Heart right ventricle (tissue), 16 donors: ENCODE results near the gene PPT2. TPM values are rescaled to one million over a fixed set of nuclear protein-coding genes. Genes with fewer than 3 reads are reported as not detected.

Experiments used
- ATAC-seq, 8 donors: fragments of 200-7000 bp; cut with Tn5 transposase; one replicate each; pipeline ENCODE4 v1.9.1; 2020; ENCODE audit warnings: mild to moderate bottlenecking in 8 of 8, moderate library complexity in 8 of 8, moderate number of reproducible peaks in 1 of 8
- DNase-seq, 2 donors: peaks; one replicate each; pipeline ENCODE4 v3.0.0-alpha.2; 2020
- H3K27ac ChIP-seq, 10 donors: fragments of 200-600 bp; sonication (generic) in 2 of 10; one replicate each; pipeline versions ENCODE4 v1.5.0 to v1.8.0; 2020 to 2022; ENCODE audit warnings: mild to moderate bottlenecking in 3 of 10
- H3K27me3 ChIP-seq, 7 donors: fragments of 200-600 bp; one replicate each; pipeline ENCODE4 v1.8.0; 2021 to 2022; ENCODE audit warnings: mild to moderate bottlenecking in 2 of 7
- H3K36me3 ChIP-seq, 9 donors: fragments of 200-600 bp; sonication (generic) in 1 of 9; one replicate each; pipeline versions ENCODE4 v1.5.0 to v1.8.0; 2020 to 2022; ENCODE audit warnings: mild to moderate bottlenecking in 2 of 9
- H3K4me1 ChIP-seq, 9 donors: fragments of 200-600 bp; sonication (generic) in 1 of 9; one replicate each; pipeline versions ENCODE4 v1.5.0 to v1.8.0; 2020 to 2022; ENCODE audit warnings: mild to moderate bottlenecking in 4 of 9
- H3K4me3 ChIP-seq, 10 donors: fragments of 200-600 bp; sonication (generic) in 2 of 10; one replicate each; pipeline versions ENCODE4 v1.5.0 to v1.8.0; 2020 to 2022; ENCODE audit warnings: mild to moderate bottlenecking in 7 of 10, moderate library complexity in 2 of 10
- H3K9me3 ChIP-seq, 11 donors: fragments of 200-600 bp in 10 of 11; sonication (generic) in 2 of 11; one replicate each; pipeline versions ENCODE4 v1.5.0 to v1.8.0; 2013 to 2022; ENCODE audit warnings: mild to moderate bottlenecking in 2 of 11, control low read depth in 1 of 11, moderate library complexity in 1 of 11
- CTCF ChIP-seq, 9 donors: fragments of 200-600 bp; sonication (generic) in 2 of 9; IDR thresholded peaks; one replicate each; pipeline versions ENCODE4 v1.5.0 to v1.8.0; 2021 to 2022; ENCODE audit warnings: antibody characterized with exemption in 9 of 9, mild to moderate bottlenecking in 5 of 9, moderate library complexity in 1 of 9
- WGBS, 2 donors: extraction: QIAGEN DNeasy Blood & Tissue Kit; methylation state at CpG; one replicate each; pipeline ENCODE4 v1.1.7; 2013; ENCODE audit warnings: inconsistent platforms in 1 of 2; 5-methylcytosine and 5-hydroxymethylcytosine counted together
- intact Hi-C, 10 donors: fragments of 100-400 bp; cut with DNase I; formaldehyde crosslinking; loops; one replicate each; pipeline versions ENCODE4 v1.11.1 to v1.14.2; 2022
- polyA plus RNA-seq, 2 donors: library from polyadenylated mRNA; stranded (reverse); fragments of 200-250 nt; gene quantifications; one replicate each; pipeline ENCODE4 v1.2.3, GENCODE V29; 2013
- total RNA-seq, 10 donors: library from RNA; stranded (reverse); fragmentation: NEBNext Ultra II Directional in 3 of 10; extraction: Animal tissue kit (Norgen Biotek cat#: 25700) in 3 of 10; gene quantifications; one replicate each; pipeline versions ENCODE4 v1.2.1 to v1.2.4, GENCODE V29; 2021 to 2023
- donor health status: Arrhythmogenic right ventricular cardiomyopathy.
- donor health status: ischemic (EF 13 %, LVEDD 7.1; RV severe dilation, severe dysfunction).
- donor health status: healthy with polysubstance abuse.
- donor health status: DM: no; HTN: yes; CAD: no.
- donor health status: DM: no; HTN: no; CAD: no.
- donor health status: ischemic (EF 25% LVEDD 6.9; RV normal size, moderate dysfunction).
- donor health status: ischemic (EF 25% LVEDD 5.7; RV mildly dilated, moderate dysfunction).
- donor health status: healthy.
- donor health status: DM: yes; HTN: yes; CAD: no.
- donor health status: Ischemic cardiomyopathy.
- donor health status: ischemic (EF 35%, LVEDD 5.7; RV mildly dilated, moderate dysfunction).
- donor health status: nonischemic (EF 11% LVEDD 7.7; RV severe dilation, severe dysfunction).
- donor health status: DM: yes; HTN: yes; CAD: no.
- donor health status: PGD.
- donor health status: ischemic (EF 29% LVEDD 5.4; RV normal size, mild dysfunction).
- donor health status: nonischemic (EF 23%, LVEDD 6.1; RV moderate dilation, normal function).

Gene PPT2
- total and polyA plus RNA-seq, 12 donors = 16.8 to 31.8 (median 22.2) TPM

DNA sequence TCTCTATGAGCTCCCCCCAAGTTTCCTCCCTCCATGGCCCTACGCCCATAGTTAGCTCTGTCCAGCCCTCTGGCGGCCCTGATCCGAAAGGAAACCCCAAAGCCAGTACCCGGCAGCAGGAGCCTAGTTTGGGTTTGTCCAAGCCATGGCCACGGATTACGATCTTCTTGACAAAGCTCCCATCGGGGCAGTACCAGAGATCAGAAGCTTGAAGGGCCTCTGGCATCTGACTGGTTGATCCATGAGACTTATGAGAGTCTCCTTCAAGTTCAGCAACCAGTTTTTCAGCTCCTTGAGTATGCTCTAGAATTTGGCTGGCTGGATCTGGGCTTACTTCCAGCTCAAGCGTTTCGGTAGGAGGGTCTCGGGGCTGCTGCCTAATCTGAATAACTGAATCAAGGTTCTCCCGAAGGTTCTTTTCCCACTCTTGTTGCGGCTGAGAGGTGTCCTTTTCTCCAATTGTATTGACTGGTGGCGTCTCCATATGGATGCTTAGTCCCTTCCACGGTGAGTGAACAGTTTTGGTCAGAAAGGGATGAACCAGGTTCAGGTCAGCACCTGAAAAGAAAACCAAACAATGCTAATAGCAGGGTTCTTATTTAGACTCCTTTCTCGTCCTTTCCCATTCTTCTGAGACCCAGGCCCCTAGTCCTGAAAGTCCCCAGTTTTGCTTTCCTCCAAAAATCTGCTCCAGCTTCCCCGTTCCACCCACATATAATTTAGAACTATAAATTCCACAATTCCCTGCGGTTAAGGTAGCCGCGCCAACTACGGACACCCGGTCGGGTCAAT lies 24.4 kb upstream of the PPT2 start:
- intact Hi-C loops = loop anchor here in 7 of 10 donors (1.0 to 10.0 kb wide), 6 partner anchors 22 to 66 kb away; partner anchors contain the start of genes AGPAT1 (in 4 of the 7), RNF5 (in 3 of the 7), GPSM3 (in 2 of the 7) and PBX2 (in 2 of the 7)
- ATAC-seq (peak; percentile 44 to 69 (median 58)), DNase-seq (no peak)
- peaks cover 16 to 39% (median 34%) of the 10 kb centered on the region in 9 donors for H3K4me1 ChIP-seq
- WGBS, 2 donors = 34 to 36% methylated on average over 22 of the region's 22 CpGs
- peak overlapping the region; percentile 36 to 95 (median 66) for H3K4me3 ChIP-seq
- peak overlapping the region; percentile 67 to 94 (median 88) for H3K27ac ChIP-seq
- peaks cover 0 to 7% (median 0%) of the 10 kb centered on the region in 7 donors for H3K27me3 ChIP-seq
- H3K36me3 ChIP-seq = peaks cover 0 to 28% (median 17%) of the 10 kb centered on the region in 9 donors
- TF ChIP-seq CTCF (IDR thresholded peaks at IDR 0.05) = no peak
- H3K9me3 ChIP-seq = no peaks in the 10 kb centered on the region

DNA sequence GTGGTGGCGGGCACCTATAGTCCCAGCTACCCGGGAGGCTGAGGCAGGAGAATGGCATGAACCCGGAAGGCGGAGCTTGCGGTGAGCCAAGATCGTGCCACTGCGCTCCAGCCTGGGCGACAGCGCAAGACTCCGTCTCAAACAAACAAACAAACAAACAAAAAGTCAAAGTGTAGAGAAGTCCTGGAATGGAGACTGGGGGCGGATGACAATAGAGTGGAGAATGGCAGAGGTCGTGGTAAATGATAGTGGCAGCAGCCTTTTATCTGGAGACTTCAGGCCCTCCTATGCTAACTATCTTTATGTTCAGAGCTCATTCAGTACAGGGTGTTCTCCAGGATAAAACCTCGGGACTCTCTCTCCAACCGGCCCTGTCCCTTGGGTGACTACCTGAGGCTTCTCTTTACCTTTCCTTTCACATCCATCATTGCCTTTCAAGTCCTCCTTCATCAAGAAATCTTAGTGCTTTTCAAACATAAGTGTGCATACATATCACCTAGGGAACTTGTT lies 22.4 kb upstream of the PPT2 start:
- H3K36me3 ChIP-seq = peaks cover 0 to 8% (median 0%) of the 10 kb centered on the region in 9 donors
- ATAC-seq (no peak), DNase-seq (no peak)
- H3K27ac ChIP-seq = no peak overlapping the region
- 86 to 90% methylated on average over 14 of the region's 14 CpGs for WGBS, 2 donors
- H3K4me3 ChIP-seq = no peak overlapping the region
- intact Hi-C loops = no loop called here
- H3K4me1 ChIP-seq = peaks cover 16 to 34% (median 30%) of the 10 kb centered on the region in 9 donors
- H3K9me3 ChIP-seq = no peaks in the 10 kb centered on the region
- no peak for TF ChIP-seq CTCF (IDR thresholded peaks at IDR 0.05)
- H3K27me3 ChIP-seq = peaks cover 0 to 7% (median 0%) of the 10 kb centered on the region in 7 donors

DNA sequence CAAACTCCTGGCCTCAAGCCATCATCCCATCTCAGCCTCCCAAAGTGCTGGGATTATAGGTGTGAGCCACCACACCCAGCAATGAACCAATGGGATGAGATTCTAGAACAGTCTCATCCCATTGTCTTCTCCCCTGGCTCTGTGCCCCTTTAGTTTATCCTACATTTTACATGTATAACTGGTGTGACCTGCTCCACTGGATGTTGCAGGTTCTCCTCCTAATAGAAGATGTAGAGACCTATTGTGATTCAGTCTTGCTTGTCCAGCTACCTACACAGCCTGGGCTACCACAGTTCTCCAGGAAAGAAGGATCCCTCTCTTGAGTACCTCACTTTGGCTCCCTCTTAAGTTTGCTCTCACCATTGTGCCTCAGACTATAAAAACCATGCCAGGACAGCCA lies 21.8 kb upstream of the PPT2 start:
- no peak for TF ChIP-seq CTCF (IDR thresholded peaks at IDR 0.05)
- intact Hi-C loops = loop anchor here in 1 of 10 donors (2.0 kb wide), 1 partner anchor 1069 kb away; the partner anchor contains the start of genes RXRB and SLC39A7
- H3K36me3 ChIP-seq = peaks cover 0 to 2% (median 0%) of the 10 kb centered on the region in 9 donors
- H3K27me3 ChIP-seq = peaks cover 0 to 7% (median 0%) of the 10 kb centered on the region in 7 donors
- DNase-seq (no peak), ATAC-seq (no peak)
- no peaks in the 10 kb centered on the region for H3K9me3 ChIP-seq
- no peak overlapping the region for H3K27ac ChIP-seq
- no peak overlapping the region for H3K4me3 ChIP-seq
- peaks cover 13 to 28% (median 23%) of the 10 kb centered on the region in 9 donors for H3K4me1 ChIP-seq

GRCh38 chr6:32133786-32134185 lies 20.2 kb upstream of the PPT2 start:
- no peak overlapping the region for H3K4me3 ChIP-seq
- 67 to 76% methylated on average over 4 of the region's 4 CpGs for WGBS, 2 donors
- H3K4me1 ChIP-seq = peaks cover 9 to 15% (median 14%) of the 10 kb centered on the region in 9 donors
- TF ChIP-seq CTCF (IDR thresholded peaks at IDR 0.05) = no peak
- no peaks in the 10 kb centered on the region for H3K9me3 ChIP-seq
- H3K27me3 ChIP-seq = peaks cover 0 to 7% (median 0%) of the 10 kb centered on the region in 7 donors
- DNase-seq = no peak
- H3K27ac ChIP-seq = no peak overlapping the region
- intact Hi-C loops = loop anchor here in 1 of 10 donors (2.0 kb wide), 1 partner anchor 1067 kb away; the partner anchor contains the start of genes RXRB and SLC39A7
- ATAC-seq = no peak
- no peaks in the 10 kb centered on the region for H3K36me3 ChIP-seq
